Kidney (tissue), 14 donors: ENCODE data around the gene TFAP2C. TPM values are rescaled to one million over a fixed set of nuclear protein-coding genes. Genes with fewer than 3 reads are reported as not detected.

Source experiments
- DNase-seq, 5 donors: peaks; one replicate each; pipeline ENCODE4 v3.0.0-alpha.2; 2013 to 2020
- FAIRE-seq: peaks from 2 replicates; lab custom pipeline; 2012; peaks lifted over from hg19 to GRCh38; lab: Jason Lieb, UNC
- H3K27ac ChIP-seq, 2 donors: one replicate each; pipeline ENCODE4 v1.7.0; 2013; ENCODE audit warnings: low read depth in 2 of 2, low read length in 2 of 2, inconsistent platforms in 1 of 2
- H3K27me3 ChIP-seq: one replicate; pipeline ENCODE4 v1.7.1; 2013; ENCODE audit warnings: low read length, inconsistent platforms; ENCODE audit not compliant: control insufficient read depth, insufficient read depth
- H3K36me3 ChIP-seq, 3 donors: one replicate each; pipeline versions ENCODE4 v1.7.0 to v1.7.1; 2013; ENCODE audit warnings: low read length in 3 of 3, control low read depth in 1 of 3, inconsistent platforms in 1 of 3; ENCODE audit not compliant: insufficient read depth in 3 of 3, control insufficient read depth in 2 of 3
- H3K4me1 ChIP-seq, 3 donors: one replicate each; pipeline versions ENCODE4 v1.7.0 to v1.7.1; 2013; ENCODE audit warnings: low read length in 3 of 3, inconsistent platforms in 1 of 3, low read depth in 1 of 3; ENCODE audit not compliant: control insufficient read depth in 2 of 3, insufficient read depth in 2 of 3
- H3K4me3 ChIP-seq, 3 donors: one replicate each; pipeline versions ENCODE4 v1.7.0 to v1.8.1; 2013; ENCODE audit warnings: low read length in 3 of 3, control low read depth in 1 of 3, inconsistent platforms in 1 of 3
- H3K9ac ChIP-seq, 3 donors: one replicate each; pipeline versions ENCODE4 v1.7.0 to v1.7.1; 2013; ENCODE audit warnings: low read length in 3 of 3, control low read depth in 1 of 3, inconsistent platforms in 1 of 3
- H3K9me3 ChIP-seq, 3 donors: one replicate each; pipeline versions ENCODE4 v1.7.0 to v1.7.1; 2013; ENCODE audit warnings: low read length in 3 of 3, control low read depth in 1 of 3, inconsistent platforms in 1 of 3; ENCODE audit not compliant: control insufficient read depth in 2 of 3, insufficient read depth in 1 of 3
- CTCF ChIP-seq: IDR thresholded peaks from 3 replicates; pipeline ENCODE4 v1.5.1; 2012; ENCODE audit warnings: mild to moderate bottlenecking, moderate library complexity, borderline replicate concordance; ENCODE audit not compliant: insufficient read depth; ENCODE audit errors: extremely low read depth
- intact Hi-C: fragments of 100-400 bp; cut with DNase I; formaldehyde crosslinking; loops from one replicate; pipeline ENCODE4 v1.11.1; 2022
- polyA plus RNA-seq: library from polyadenylated mRNA; stranded (reverse); fragments of 350-450 nt; fragmentation: Illumina TruSeq; extraction: RNeasy Lipid Tissue Mini Kit (QIAGEN cat#74804); gene quantifications from one replicate; pipeline ENCODE4 v1.2.3, GENCODE V29; 2014; ENCODE audit warnings: low read depth, low replicate concordance; ENCODE audit not compliant: insufficient read depth
- total RNA-seq: library from RNA; stranded (reverse); fragmentation: NEBNext Ultra II Directional; extraction: Animal tissue kit (Norgen Biotek cat#: 25700); gene quantifications from one replicate; pipeline ENCODE4 v1.2.1, GENCODE V29; 2021
- donor health status: control.
- donor health status: control.
- donor health status: control.
- donor health status: control.
- donor health status: control.
- donor health status: DM: yes; HTN: yes; CAD: no.
- donor health status: Normal renal cell carcinoma (clear cell type).

TFAP2C gene
- total and polyA plus RNA-seq, 2 donors from 2014 or later = 0.65 to 1.4 TPM

- H3K9ac ChIP-seq = no peak overlapping the region
- no peaks in the 10 kb centered on the region for H3K4me1 ChIP-seq
- H3K36me3 ChIP-seq = no peaks in the 10 kb centered on the region
- FAIRE-seq = no peak
- H3K9me3 ChIP-seq = no peaks in the 10 kb centered on the region
- no peaks in the 10 kb centered on the region for H3K27me3 ChIP-seq
- DNase-seq = no peak
- intact Hi-C loops = no loop called here
- no peak overlapping the region for H3K4me3 ChIP-seq
- TF ChIP-seq CTCF = no peak
- H3K27ac ChIP-seq = no peak overlapping the region
Measured at GRCh38 chr20:56676679-56677078, 47.6 kb downstream of the TFAP2C start.

- H3K9me3 ChIP-seq = no peaks in the 10 kb centered on the region
- no peaks in the 10 kb centered on the region for H3K4me1 ChIP-seq
- no peak overlapping the region for H3K27ac ChIP-seq
- no peaks in the 10 kb centered on the region for H3K36me3 ChIP-seq
- DNase-seq (no peak), FAIRE-seq (no peak)
- H3K9ac ChIP-seq = no peak overlapping the region
- intact Hi-C loops = no loop called here
- no peak for TF ChIP-seq CTCF
- no peak overlapping the region for H3K4me3 ChIP-seq
- no peaks in the 10 kb centered on the region for H3K27me3 ChIP-seq
Measured at GRCh38 chr20:56683077-56683865, 54.2 kb downstream of the TFAP2C start.

GRCh38 chr20:56685879-56686278 lies 56.8 kb downstream of the TFAP2C start:
- Histone ChIP-seq H3K4me3 (no peak overlapping the region), H3K9ac (no peak overlapping the region), H3K27ac (no peak overlapping the region), H3K4me1 (no peaks in the 10 kb centered on the region), H3K27me3 (no peaks in the 10 kb centered on the region), H3K36me3 (no peaks in the 10 kb centered on the region), H3K9me3 (no peaks in the 10 kb centered on the region)
- intact Hi-C loops = no loop called here
- TF ChIP-seq CTCF = no peak
- DNase-seq (no peak), FAIRE-seq (no peak)

- intact Hi-C loops = no loop called here
- no peak for FAIRE-seq
- Histone ChIP-seq H3K4me3 (no peak overlapping the region), H3K9me3 (no peaks in the 10 kb centered on the region), H3K9ac (no peak overlapping the region), H3K27me3 (no peaks in the 10 kb centered on the region), H3K36me3 (no peaks in the 10 kb centered on the region), H3K27ac (no peak overlapping the region), H3K4me1 (no peaks in the 10 kb centered on the region)
- DNase-seq = no peak
- TF ChIP-seq CTCF = no peak
Measured at GRCh38 chr20:56687061-56687460, 58.0 kb downstream of the TFAP2C start.
